Activated CD4-positive, alpha-beta T cell treated with anti-CD3 and anti-CD28 coated beads for 24 hours (primary cell): ENCODE results near the gene RCOR1.

Experiments used
- DNase-seq, 2 donors: peaks; one replicate each; pipeline ENCODE4 v3.0.0-alpha.2; 2020; ENCODE audit warnings: low read depth in 2 of 2

The RCOR1 gene

GRCh38 chr14:102775855-102776760, 183.7 kb downstream of the RCOR1 start:
- no peak for DNase-seq

GRCh38 chr14:102776761-102777710, 184.6 kb downstream of the RCOR1 start, which contains the start of gene TRAF3:
TSS of gene TRAF3 (plus strand) at chr14:102777449. CDS start at chr14:102870202, 92,753 bp downstream.
- peak; percentile 71 to 73 for DNase-seq

GRCh38 chr14:102777711-102778337, 185.4 kb downstream of the RCOR1 start:
- no peak for DNase-seq

- DNase-seq: no peak
Measured at GRCh38 chr14:102778338-102779083, 186.1 kb downstream of the RCOR1 start.

- no peak for DNase-seq
Measured at GRCh38 chr14:102779084-102779462, 186.6 kb downstream of the RCOR1 start.

- DNase-seq: no peak
Measured at GRCh38 chr14:102779574-102780315, 187.3 kb downstream of the RCOR1 start.
